HepG2 (cell line): ENCODE data around the gene NEDD4L. TPM values are rescaled to one million over a fixed set of nuclear protein-coding genes. Genes with fewer than 3 reads are reported as not detected.
A peak's percentile ranks its signal among the peaks of the same experiment; 100 is the strongest.

ENCODE experiments used
- ATAC-seq: fragments of 200-7000 bp; cut with Tn5 transposase; 3 replicates; pipeline ENCODE4 v1.9.1; 2020; ENCODE audit warnings: mild to moderate bottlenecking, moderate library complexity
- BruUV-seq: library from RNA; stranded (reverse); fragments of 400-500 nt; replicated peaks from 2 replicates; lab custom pipeline; 2021; lab: Mats Ljungman, UMichigan
- CTCF ChIA-PET: fragments of 300-600 bp; formaldehyde crosslinking; extraction: SDS; loops from one replicate; lab custom pipeline; 2021; ENCODE audit warnings: low total read pairs, inconsistent platforms, low intra/inter-chr PET ratio; lab: Yijun Ruan, JAX
- POLR2A ChIA-PET: fragments of 350-600 bp; sonication (Branson Sonifier 250); formaldehyde crosslinking; loops from one replicate; lab custom pipeline; 2020; ENCODE audit warnings: antibody characterized with exemption, inconsistent platforms; lab: Yijun Ruan, JAX
- DNase-seq: peaks from one replicate; pipeline ENCODE4 v3.0.0-alpha.2; 2015; ENCODE audit warnings: low spot score
- FAIRE-seq: peaks from 3 replicates; lab custom pipeline; 2011; peaks lifted over from hg19 to GRCh38; lab: Jason Lieb, UNC
- H2AFZ ChIP-seq: one replicate; pipeline ENCODE4 v1.6.1; 2011; ENCODE audit warnings: low read length, inconsistent platforms
- H3K27ac ChIP-seq: fragments of 300-600 bp; 3 replicates; pipeline ENCODE4 v1.8.0; 2011; ENCODE audit warnings: mixed run types, mild to moderate bottlenecking, mixed read lengths, low read length, inconsistent platforms; ENCODE audit not compliant: insufficient read depth; ENCODE audit errors: extremely low read length
- H3K27me3 ChIP-seq, 2 experiments: fragments of 200-600 bp in 1 of 2; 2 replicates in 1 of 2; 3 replicates in 1 of 2; pipeline versions ENCODE4 v1.6.0 to v1.8.0; 2011; ENCODE audit warnings: low read length in 2 of 2, mild to moderate bottlenecking in 2 of 2, moderate library complexity in 2 of 2, inconsistent platforms in 1 of 2; ENCODE audit not compliant: insufficient read depth in 2 of 2, control insufficient read depth in 1 of 2
- H3K36me3 ChIP-seq, 2 experiments: fragments of 200-600 bp in 1 of 2; replicated peaks in 1 of 2; 2 replicates in 1 of 2; 3 replicates in 1 of 2; pipeline versions ENCODE4 v1.5.1 to v1.8.0; 2011; ENCODE audit warnings: low read length in 2 of 2, inconsistent platforms in 1 of 2; ENCODE audit not compliant: insufficient read depth in 2 of 2, control insufficient read depth in 1 of 2
- H3K4me1 ChIP-seq: 2 replicates; pipeline ENCODE4 v1.5.1; 2012; ENCODE audit warnings: low read length, inconsistent platforms; ENCODE audit not compliant: insufficient read depth
- H3K4me2 ChIP-seq: 2 replicates; pipeline ENCODE4 v1.6.0; 2011; ENCODE audit warnings: low read depth, low read length, inconsistent platforms
- H3K4me3 ChIP-seq, 3 experiments: fragments of 200-600 bp in 1 of 3; sonication (generic), shearing (Covaris generic) in 1 of 3; replicated peaks in 1 of 3; 2 replicates each; pipeline ENCODE4 v1.5.1; 2011 to 2016; ENCODE audit warnings: low read length in 3 of 3, inconsistent platforms in 2 of 3, low read depth in 2 of 3, mild to moderate bottlenecking in 2 of 3, control low read depth in 1 of 3, mixed read lengths in 1 of 3; ENCODE audit not compliant: insufficient read depth in 1 of 3
- H3K79me2 ChIP-seq: one replicate; pipeline ENCODE4 v1.6.1; 2011; ENCODE audit warnings: low read length, inconsistent platforms; ENCODE audit not compliant: insufficient read depth
- H3K9ac ChIP-seq: 2 replicates; pipeline ENCODE4 v1.6.0; 2011; ENCODE audit warnings: mild to moderate bottlenecking, low read depth, low read length, inconsistent platforms; ENCODE audit not compliant: insufficient read depth
- H3K9me3 ChIP-seq: 2 replicates; pipeline ENCODE4 v1.5.1; 2012; ENCODE audit warnings: mild to moderate bottlenecking, low read length
- H4K20me1 ChIP-seq: 2 replicates; pipeline ENCODE4 v1.6.0; 2011; ENCODE audit warnings: inconsistent platforms, mild to moderate bottlenecking, low read length, moderate library complexity; ENCODE audit not compliant: insufficient read depth
- AGO2 ChIP-seq: fragments of 200-400 bp; formaldehyde crosslinking; optimal IDR thresholded peaks from 2 replicates; pipeline ENCODE3; 2017; ENCODE audit warnings: mild to moderate bottlenecking, low read depth, low read length, moderate library complexity
- ATF6 ChIP-seq: sonication (generic); formaldehyde crosslinking; conservative IDR thresholded peaks from 2 replicates; pipeline ENCODE4 v1.4.0; 2020; ENCODE audit warnings: missing genetic modification reagents
- BRF2 ChIP-seq: sonication (generic); formaldehyde crosslinking; IDR thresholded peaks from 2 replicates; pipeline ENCODE4 v1.8.1; 2022; ENCODE audit warnings: mild to moderate bottlenecking, missing genetic modification reagents
- MYC ChIP-seq: sonication (generic); formaldehyde crosslinking; IDR thresholded peaks from 2 replicates; pipeline ENCODE4 v1.9.0; 2021; ENCODE audit warnings: missing genetic modification reagents, borderline replicate concordance
- ONECUT2 ChIP-seq: sonication (generic); formaldehyde crosslinking; IDR thresholded peaks from 2 replicates; pipeline ENCODE4 v1.4.0; 2020; ENCODE audit warnings: missing genetic modification reagents
- ZBTB1 ChIP-seq: sonication (generic); formaldehyde crosslinking; IDR thresholded peaks from 2 replicates; pipeline ENCODE4 v1.4.0; 2020; ENCODE audit warnings: missing genetic modification reagents, borderline replicate concordance
- ZNF138 ChIP-seq: sonication (generic); formaldehyde crosslinking; IDR thresholded peaks from 2 replicates; pipeline ENCODE4 v1.5.0; 2020; ENCODE audit warnings: mild to moderate bottlenecking, low read depth, missing genetic modification reagents
- ZNF230 ChIP-seq: sonication (generic); formaldehyde crosslinking; IDR thresholded peaks from 2 replicates; pipeline ENCODE4 v1.4.0; 2020; ENCODE audit warnings: mild to moderate bottlenecking, missing genetic modification reagents
- ZNF253 ChIP-seq: sonication (generic); formaldehyde crosslinking; IDR thresholded peaks from 2 replicates; pipeline ENCODE4 v1.8.0; 2022; ENCODE audit warnings: mild to moderate bottlenecking, missing genetic modification reagents, borderline replicate concordance
- ZNF446 ChIP-seq: sonication (generic); formaldehyde crosslinking; IDR thresholded peaks from 2 replicates; pipeline ENCODE4 v1.5.0; 2020; ENCODE audit warnings: mild to moderate bottlenecking, missing genetic modification reagents
- WGBS: methylation state at CpG from one replicate; pipeline ENCODE4 v1.1.6; 2017; ENCODE audit warnings: low lambda C conversion rate; 5-methylcytosine and 5-hydroxymethylcytosine counted together
- in situ Hi-C: cut with HindIII; loops from 2 replicates; pipeline ENCODE4 v1.10.0; 2017; ENCODE audit warnings: low pct_unique_long_range_greater_than_20kb; ENCODE audit not compliant: extremely low pct_ligation_motif_present
- intact Hi-C: fragments of 100-400 bp; cut with micrococcal nuclease; formaldehyde crosslinking; loops from one replicate; pipeline ENCODE4 v1.10.0; 2022; ENCODE audit not compliant: unreplicated experiment
- polyA plus RNA-seq, 8 experiments: library from polyadenylated mRNA; depleted of rRNA in 3 of 8; stranded (reverse) in 7 of 8; unstranded in 1 of 8; fragments of >200 nt; fragmentation: Illumina TruSeq in 4 of 8; extraction: Trizol in 4 of 8; gene quantifications; 2 replicates each; pipeline versions ENCODE4 v1.2.1 to v1.2.3, GENCODE V29; 2011 to 2016; ENCODE audit warnings: low read depth in 4 of 8, missing spikeins in 1 of 8, mixed read lengths in 1 of 8; ENCODE audit not compliant: insufficient read depth in 1 of 8
- total RNA-seq, 5 experiments: library from RNA; depleted of rRNA; stranded (reverse); fragments of >200 nt; fragmentation: Illumina TruSeq; extraction: Trizol; gene quantifications; 2 replicates each; pipeline ENCODE4 v1.2.3, GENCODE V29; 2016; ENCODE audit warnings: low read depth in 1 of 5

NEDD4L gene
- total and polyA plus RNA-seq, 2 of the 13 experiments (the other 11 are each of a cell fraction or from before 2014, with no cell fraction given) = 168 to 390 TPM

GRCh38 chr18:58256316-58257080 lies 212.5 kb downstream of the NEDD4L start:
- TF ChIP-seq AGO2 (peak; percentile 22), ZBTB1 (CRISPR knock-in tag) (no peak)
- TF ChIP-seq, all 625 proteins: peak for 1

GRCh38 chr18:58257461-58257860 lies 213.4 kb downstream of the NEDD4L start:
- H3K27ac ChIP-seq = no peak overlapping the region
- H3K4me1 ChIP-seq = peaks cover 24% of the 10 kb centered on the region; the same call in 1 of the 2 replicates
- no TSS peak for BruUV-seq
- CTCF ChIA-PET = no interaction called here
- in situ Hi-C loops = no loop called here
- H4K20me1 ChIP-seq = 0 out of 2 replicates have a peak, but pooled peaks cover 3% of the 10 kb centered on the region
- no peak for TF ChIP-seq ZNF230
- no peak for TF ChIP-seq BRF2 (CRISPR knock-in tag)
- no peak for TF ChIP-seq ONECUT2
- TF ChIP-seq ATF6 = no peak
- no peak for TF ChIP-seq ZNF253 (CRISPR knock-in tag)
- no peak for TF ChIP-seq ZNF138 (CRISPR knock-in tag)
- TF ChIP-seq MYC (CRISPR knock-in tag) = no peak
- TF ChIP-seq ZNF446 (CRISPR knock-in tag) = no peak
- H3K4me3 ChIP-seq = no peak overlapping the region
- WGBS = 92% methylated on average over 7 of the region's 9 CpGs
- no peak overlapping the region for H3K9ac ChIP-seq
- POLR2A ChIA-PET = no interaction called here
- H3K79me2 ChIP-seq = peaks cover 30% of the 10 kb centered on the region
- H3K4me2 ChIP-seq = no peak overlapping the region
- peaks cover 8 to 23% of the 10 kb centered on the region in 2 experiments; a peak in 3 of 5 replicates for H3K36me3 ChIP-seq
- ATAC-seq (no peak), DNase-seq (no peak), FAIRE-seq (no peak)
- no peaks in the 10 kb centered on the region for H3K9me3 ChIP-seq
- H2AFZ ChIP-seq = no peak overlapping the region
- no peaks in the 10 kb centered on the region for H3K27me3 ChIP-seq
- intact Hi-C loops = no loop called here

More at GRCh38 chr18:58256316-58257080, 212.5 kb downstream of the NEDD4L start:
- Histone ChIP-seq H3K36me3 (peaks cover 8 to 24% of the 10 kb centered on the region in 2 experiments; a peak in 3 of 5 replicates), H3K9me3 (no peaks in the 10 kb centered on the region), H3K79me2 (peaks cover 27% of the 10 kb centered on the region), H2AFZ (no peak overlapping the region), H3K4me3 (no peak overlapping the region), H3K27me3 (no peaks in the 10 kb centered on the region), H4K20me1 (0 out of 2 replicates have a peak, but pooled peaks cover 3% of the 10 kb centered on the region), H3K4me1 (peaks cover 20% of the 10 kb centered on the region; the same call in 1 of the 2 replicates), H3K9ac (no peak overlapping the region), H3K27ac (no peak overlapping the region), H3K4me2 (no peak overlapping the region)
- intact Hi-C loops = no loop called here
- CTCF ChIA-PET = no interaction called here
- WGBS = 98% methylated on average over 27 of the region's 39 CpGs
- in situ Hi-C loops = no loop called here
- FAIRE-seq (no peak), ATAC-seq (no peak), DNase-seq (no peak)
- BruUV-seq = no TSS peak
- POLR2A ChIA-PET = no interaction called here
